NB4 (cell line): ENCODE data around the gene DFFB.
A peak's percentile ranks its signal among the peaks of the same experiment; 100 is the strongest.

ENCODE experiments used
- DNase-seq: peaks from one replicate; pipeline ENCODE4 v3.0.0; 2010; ENCODE audit warnings: low read depth
- H3K4me3 ChIP-seq: one replicate; pipeline ENCODE4 v1.5.1; 2011; ENCODE audit warnings: mild to moderate bottlenecking, low read depth, low read length, moderate library complexity
- CTCF ChIP-seq: IDR thresholded peaks from one replicate; pipeline ENCODE4 v1.5.1; 2012; ENCODE audit warnings: low read depth, low read length
- MYC ChIP-seq: IDR thresholded peaks from 2 replicates; pipeline ENCODE4 v1.6.1; 2011; ENCODE audit warnings: low read depth, low read length
- POLR2A ChIP-seq: IDR thresholded peaks from 2 replicates; pipeline ENCODE4 v1.6.1; 2011; ENCODE audit warnings: mild to moderate bottlenecking; ENCODE audit not compliant: insufficient read length; ENCODE audit errors: extremely low read depth
- TF ChIP-seq, protein P1 (sequence below): IDR thresholded peaks from 2 replicates; pipeline ENCODE4 v1.6.1; 2011; ENCODE audit warnings: low read depth, low read length

DFFB gene

DNA sequence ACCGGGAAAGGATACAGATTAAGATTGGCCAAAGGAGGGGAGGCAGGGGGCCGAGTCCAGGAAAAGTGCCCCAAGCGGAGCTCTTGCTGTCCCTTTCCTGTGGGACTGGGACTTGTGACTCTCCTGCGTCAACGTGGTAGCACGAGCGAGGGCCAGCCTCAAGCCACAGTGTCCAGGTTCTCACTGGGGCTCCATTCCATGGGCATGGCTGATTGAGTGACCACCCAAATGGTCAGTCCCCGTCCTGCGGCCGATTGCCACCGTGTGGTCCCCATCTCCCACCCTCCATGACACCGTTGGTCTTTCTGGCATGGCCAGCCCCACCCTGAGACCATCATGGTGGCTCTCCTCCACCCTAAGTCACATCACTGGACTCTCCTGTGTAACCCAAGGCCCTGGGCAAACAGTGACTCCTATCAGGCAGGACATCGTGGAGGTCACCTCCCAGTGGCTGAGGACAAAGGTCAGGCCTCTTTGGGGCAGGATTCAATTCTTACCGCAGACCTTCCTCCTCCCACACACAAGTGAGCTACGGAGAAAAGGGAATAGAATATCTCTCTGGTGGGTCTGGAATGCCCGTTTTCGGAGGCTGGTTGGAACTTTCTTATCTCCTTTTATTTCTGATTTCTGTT is 51.7 kb downstream of the DFFB start:
- no peak overlapping the region for H3K4me3 ChIP-seq
- TF ChIP-seq POLR2A (no peak), CTCF (no peak), MYC (no peak)
- TF ChIP-seq, protein P1, sequence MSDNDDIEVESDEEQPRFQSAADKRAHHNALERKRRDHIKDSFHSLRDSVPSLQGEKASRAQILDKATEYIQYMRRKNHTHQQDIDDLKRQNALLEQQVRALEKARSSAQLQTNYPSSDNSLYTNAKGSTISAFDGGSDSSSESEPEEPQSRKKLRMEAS, result no peak
- DNase-seq, result no peak

- H3K4me3 ChIP-seq, result no peak overlapping the region
- TF ChIP-seq CTCF, result no peak
- TF ChIP-seq POLR2A, result no peak
- TF ChIP-seq, protein P1, result no peak
- no peak for TF ChIP-seq MYC
- no peak for DNase-seq
Measured at GRCh38 chr1:3909615-3910014, 52.3 kb downstream of the DFFB start.

- H3K4me3 ChIP-seq, result no peak overlapping the region
- no peak for DNase-seq
- TF ChIP-seq MYC (no peak), POLR2A (no peak), CTCF (no peak)
- TF ChIP-seq, protein P1, result no peak
Measured at GRCh38 chr1:3910049-3910731, 52.9 kb downstream of the DFFB start.

GRCh38 chr1:3910857-3911845 is 53.9 kb downstream of the DFFB start:
- peak; percentile 75 for DNase-seq

More at GRCh38 chr1:3910857-3911845, 53.9 kb downstream of the DFFB start:
- TF ChIP-seq, protein P1, result peak; percentile 43; the same call in 1 of the 2 replicates
- TF ChIP-seq POLR2A, result no peak
- TF ChIP-seq MYC, result peak; percentile 56
- peak; percentile 57 for TF ChIP-seq CTCF
- H3K4me3 ChIP-seq, result no peak overlapping the region
